Inflammatory macrophage treated with lipopolysaccharide for 1 hour (primary cell): ENCODE data around the gene HOXB9.

Experiments used
- DNase-seq, 2 donors: peaks; one replicate each; pipeline ENCODE4 v3.0.0-alpha.2; 2020 to 2022

Gene HOXB9

DNA sequence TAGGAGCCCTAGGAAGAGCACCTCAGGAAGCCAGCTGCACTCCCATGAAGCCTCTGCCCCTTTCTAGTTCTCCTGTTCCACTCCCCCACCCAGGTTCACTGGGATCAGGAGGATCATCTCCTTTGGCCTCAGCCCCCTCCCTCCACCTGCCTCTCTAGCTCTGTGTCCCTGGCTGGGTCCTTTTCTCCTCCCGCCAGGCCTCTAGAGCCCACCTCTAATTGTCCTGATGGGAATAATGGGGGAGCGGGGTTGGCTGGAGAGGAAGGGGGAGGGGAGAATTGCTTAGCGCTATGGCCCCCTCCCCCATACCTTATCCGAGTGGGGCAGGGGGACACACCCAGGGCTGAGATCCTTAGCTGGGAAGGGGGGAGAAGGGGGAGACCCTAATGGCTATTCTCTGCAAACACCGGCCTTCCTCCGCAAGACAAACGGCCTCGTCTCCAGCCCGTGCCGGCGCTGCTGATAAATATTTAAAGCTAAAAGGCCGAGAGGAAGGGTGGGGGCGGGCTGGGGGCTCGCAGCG lies 16.3 kb downstream of the HOXB9 start:
- DNase-seq, result no peak

DNA sequence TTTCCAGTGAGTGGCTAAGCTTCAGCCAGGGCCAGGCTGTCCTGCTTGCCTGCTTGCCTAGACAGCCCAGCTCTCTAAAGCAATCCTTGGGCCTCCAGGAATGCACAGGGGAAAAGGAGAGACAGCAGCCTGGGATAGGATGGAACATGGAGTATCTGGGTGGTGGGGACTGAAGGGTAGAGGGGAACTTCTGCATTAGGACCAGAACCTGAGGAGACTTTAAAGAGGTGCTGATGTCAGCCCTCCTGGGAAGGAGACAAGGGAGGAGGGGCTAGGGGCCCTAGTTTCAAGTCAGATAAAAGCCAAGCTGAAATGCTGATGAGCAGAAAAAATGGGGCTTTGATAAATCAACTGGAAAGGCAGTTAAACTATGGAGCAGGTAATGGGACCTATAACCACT lies 17.1 kb downstream of the HOXB9 start:
- DNase-seq, result no peak

DNA sequence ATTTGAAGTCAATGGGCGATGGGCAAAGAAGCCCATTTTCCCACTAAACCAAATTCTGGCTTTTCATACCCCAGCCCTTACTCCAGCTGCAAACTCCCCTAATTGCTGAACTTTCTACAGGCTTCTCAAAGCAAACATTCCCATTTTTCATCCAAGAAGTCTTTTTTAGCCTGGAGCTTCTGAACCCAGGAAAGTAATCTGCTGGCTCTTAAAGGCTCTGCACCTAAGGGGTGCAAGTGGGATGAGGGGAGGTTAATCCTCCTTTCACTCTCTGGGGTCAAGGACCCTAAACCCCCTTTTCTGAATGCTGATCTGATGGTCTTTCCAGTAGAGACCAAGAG lies 17.7 kb downstream of the HOXB9 start:
- no peak for DNase-seq

DNA sequence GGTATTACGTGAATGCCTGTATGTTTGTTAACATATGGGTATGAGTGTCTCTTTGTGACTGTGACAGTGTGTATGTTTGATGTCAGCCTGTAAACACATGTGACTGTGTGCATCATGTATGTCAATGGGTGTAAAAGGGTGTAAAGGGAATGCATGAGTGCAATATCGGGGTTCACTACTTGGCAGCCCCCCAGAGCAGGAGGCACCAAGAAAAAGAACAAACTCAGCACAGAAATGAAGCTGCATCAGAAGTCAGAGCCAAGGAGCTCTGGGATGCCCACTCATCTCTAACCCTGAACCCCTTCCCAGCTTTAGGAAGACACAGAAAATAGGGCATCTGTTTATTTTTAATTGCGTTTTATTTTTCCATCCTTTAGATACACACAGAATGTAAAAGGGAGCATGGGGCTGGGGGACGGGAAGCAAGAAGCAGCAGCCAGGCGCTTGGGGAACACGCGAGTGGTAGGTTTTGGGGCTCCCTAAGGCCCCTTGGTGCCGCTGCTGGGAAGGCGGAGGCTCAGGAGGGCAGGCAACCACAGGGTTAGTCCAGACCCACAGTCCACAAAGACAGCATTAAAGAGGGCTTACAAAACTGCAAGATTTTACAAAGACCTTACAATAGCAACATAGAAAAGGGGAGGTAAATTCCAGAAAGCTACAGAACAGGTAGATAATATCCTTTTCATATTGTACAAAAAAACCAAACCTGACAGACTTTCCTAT lies 19.1 kb downstream of the HOXB9 start:
- no peak for DNase-seq

DNA sequence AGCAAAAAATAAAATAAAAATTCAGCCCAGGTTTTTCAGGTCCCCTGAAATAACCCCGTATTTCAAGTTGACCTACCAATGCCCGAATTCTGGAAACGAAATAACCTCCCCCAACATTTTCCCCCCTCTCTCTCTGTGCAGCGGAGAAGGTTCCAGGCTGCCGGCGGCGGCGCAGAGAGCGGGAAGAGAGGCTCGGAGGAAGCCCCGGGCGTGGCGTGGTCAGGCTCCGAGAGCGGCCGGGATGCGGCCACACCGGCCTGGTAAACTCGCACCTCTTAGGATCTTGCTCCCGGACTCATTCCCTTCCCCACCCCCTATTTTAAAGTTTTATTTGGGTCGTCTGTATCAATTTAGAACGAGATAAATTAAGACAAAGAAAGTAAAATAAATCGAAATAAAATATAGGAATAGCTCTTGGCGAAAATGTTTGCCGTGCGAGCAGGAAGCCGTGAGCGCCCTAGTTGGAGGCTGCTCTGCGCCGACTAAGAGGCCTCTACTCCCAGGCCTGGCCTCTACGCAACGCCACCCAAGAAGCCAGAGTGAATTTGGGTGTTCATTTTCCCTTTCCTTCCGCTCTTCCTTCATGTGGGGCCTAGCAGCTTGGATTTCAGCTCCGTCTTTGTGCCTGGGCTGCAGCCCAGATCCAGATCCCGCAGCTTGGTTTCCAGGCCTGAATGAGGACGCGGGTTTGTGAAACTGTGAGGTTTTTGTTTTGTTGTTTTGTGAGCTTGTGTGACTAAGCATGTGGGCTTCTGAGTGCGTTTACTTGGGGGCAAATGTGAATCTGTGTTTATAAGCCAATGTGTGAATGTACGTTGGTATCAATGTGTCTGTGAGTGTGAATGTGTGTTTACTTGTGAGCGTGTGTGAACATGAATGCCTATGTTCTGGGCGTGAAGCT lies 19.9 kb downstream of the HOXB9 start:
- DNase-seq, result no peak

DNA sequence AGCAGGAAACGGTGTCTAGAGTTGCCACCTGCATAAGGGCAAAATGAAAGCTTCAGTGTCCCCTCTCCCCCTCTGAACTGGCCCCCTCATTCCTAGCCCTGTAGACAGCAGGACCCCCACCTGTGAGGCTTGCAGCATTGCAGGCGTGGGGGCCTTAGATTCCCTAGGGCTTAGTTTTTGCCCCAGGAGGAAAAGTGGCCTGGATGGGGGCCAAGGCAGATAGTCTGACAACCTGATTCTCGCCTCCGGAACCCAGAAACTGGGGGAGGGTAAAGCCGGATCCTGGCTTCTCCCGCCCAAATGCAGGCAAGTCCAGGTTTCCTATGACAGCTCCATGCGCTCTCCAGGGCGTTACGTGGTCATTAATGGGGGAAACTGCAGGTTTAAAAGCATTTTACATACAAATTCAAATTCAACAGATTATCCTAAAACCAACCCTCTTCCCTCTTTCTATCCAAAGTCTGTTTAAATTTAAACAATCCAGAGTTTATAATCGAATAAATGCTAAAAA lies 20.7 kb downstream of the HOXB9 start:
- DNase-seq, result no peak

DNA sequence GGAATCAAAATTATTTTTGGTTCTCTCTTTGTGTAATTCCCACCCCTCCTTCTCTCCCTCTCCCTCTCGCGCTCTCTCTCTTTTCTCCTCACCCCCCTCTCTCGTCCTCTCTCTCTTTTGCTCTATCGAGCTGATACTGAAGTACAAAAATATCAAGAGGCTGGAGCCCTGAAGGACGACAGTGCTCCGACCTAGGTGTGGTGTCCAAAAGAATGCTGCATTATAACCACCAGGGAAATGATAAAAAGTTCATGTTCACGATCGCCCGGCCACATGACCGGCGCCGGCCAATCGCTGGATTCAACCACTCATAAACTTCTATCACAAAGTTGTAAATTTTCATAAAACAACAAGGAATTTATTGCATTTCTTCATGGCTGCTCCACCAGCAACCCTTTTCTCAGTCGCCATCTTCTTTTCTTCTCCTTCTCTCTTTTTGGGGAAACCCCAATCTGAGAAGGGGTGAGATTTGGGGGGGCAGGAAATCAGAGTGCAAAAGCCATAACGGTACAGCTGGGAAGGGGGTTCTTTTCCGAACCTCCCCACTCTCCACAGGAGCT lies 21.3 kb downstream of the HOXB9 start, which contains the start of gene HOXB6:
Gene HOXB6, minus strand, starts transcription at position 217 of the 560 bp plus-strand sequence. CDS start 6,836 bp downstream, outside the sequence.
- no peak for DNase-seq

DNA sequence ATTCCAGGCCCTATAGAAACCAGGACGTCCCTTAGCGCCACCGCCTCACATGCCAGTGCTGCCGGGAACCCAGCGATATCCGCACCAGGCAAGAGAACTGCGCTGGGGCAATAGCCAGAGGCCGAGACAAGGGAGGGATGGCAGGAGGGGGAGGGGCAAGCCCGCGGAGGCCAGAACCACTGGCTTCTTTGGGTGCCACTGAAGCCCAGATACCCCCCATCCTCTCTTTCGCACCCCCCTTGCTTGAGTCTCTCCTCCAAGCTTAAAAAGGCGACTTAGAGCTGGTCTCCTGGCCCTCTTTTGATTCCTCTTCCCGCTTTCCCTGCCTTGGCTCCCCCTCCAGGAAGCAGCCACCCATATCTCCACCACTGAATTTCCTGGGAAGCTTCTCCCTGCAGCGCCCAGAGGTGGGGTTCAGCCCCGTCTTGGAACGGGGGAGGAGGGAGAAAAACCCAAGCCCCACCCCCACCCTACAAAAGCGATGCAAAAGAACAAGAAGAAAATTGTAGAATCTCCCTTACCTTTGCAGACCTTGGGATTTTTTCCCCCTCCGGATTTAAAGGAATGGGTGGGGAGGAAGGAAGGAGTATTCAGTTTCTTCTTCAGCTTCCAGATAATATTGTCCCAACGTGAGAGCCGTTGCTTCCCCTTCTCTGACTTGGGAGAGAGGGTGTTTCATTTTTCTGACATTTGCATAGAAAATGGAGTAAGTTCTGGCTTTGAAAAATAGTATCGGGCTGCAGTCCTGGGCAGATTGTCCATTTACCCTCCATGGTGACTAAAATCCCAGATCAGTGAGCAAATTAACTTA lies 22.0 kb downstream of the HOXB9 start:
- DNase-seq, result no peak

DNA sequence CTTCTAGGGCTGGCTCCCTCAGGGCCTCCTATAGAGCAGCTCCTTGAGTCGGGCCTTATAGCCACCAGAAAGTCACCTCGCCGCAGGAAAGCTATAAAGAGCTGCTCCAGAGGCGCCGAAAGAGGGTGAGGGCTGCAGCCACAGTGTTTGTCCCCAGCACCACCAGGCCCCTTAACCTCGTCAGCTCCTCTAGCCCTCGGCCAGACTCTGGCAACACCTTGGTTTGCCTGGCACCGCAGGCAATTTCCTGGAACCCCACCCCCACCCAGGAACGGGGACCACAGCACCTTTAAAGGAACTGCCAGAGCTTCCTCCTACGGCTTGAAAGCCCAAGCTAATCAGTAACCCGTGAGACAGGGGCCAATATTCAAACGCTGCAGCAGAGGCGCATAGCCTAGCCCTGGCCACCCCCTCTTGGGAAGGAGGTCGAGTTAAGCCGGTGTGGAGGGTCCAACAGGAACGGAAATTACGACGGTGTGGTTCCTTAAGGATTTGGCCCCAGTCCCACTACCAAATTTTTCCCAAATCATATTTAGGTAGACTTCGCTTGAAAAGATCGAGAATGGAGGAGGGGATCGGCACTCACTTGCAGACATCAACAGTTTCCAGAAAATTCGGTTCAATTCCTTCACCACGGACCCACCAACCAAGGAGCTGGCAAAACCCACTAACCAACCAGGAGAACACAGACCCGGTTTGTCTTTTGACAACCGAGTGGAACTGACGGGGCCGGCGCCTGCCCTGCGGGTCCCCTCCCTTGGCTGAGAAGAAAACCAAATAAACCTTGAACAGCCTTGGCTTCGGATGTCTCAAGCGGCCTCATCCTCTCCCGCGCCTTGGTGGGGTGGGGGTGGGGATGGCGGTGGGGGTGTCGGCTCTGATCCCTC lies 24.4 kb downstream of the HOXB9 start:
- no peak for DNase-seq

DNA sequence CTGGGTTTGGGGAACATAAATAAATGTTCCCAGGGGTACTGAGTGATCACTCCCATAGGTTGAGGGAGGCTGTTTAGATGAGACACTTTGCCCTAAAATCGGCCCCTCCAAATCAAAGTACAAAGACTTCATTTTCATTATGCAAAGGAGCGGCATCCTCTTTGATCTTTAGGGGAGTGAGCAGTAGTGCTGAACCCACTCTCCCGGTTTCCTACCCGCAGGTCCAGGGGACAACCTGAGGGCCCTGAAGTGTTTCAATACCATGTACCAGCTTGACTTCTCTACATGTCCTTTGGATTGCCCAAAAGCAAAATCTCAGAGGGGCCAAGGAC lies 25.0 kb downstream of the HOXB9 start:
- no peak for DNase-seq

DNA sequence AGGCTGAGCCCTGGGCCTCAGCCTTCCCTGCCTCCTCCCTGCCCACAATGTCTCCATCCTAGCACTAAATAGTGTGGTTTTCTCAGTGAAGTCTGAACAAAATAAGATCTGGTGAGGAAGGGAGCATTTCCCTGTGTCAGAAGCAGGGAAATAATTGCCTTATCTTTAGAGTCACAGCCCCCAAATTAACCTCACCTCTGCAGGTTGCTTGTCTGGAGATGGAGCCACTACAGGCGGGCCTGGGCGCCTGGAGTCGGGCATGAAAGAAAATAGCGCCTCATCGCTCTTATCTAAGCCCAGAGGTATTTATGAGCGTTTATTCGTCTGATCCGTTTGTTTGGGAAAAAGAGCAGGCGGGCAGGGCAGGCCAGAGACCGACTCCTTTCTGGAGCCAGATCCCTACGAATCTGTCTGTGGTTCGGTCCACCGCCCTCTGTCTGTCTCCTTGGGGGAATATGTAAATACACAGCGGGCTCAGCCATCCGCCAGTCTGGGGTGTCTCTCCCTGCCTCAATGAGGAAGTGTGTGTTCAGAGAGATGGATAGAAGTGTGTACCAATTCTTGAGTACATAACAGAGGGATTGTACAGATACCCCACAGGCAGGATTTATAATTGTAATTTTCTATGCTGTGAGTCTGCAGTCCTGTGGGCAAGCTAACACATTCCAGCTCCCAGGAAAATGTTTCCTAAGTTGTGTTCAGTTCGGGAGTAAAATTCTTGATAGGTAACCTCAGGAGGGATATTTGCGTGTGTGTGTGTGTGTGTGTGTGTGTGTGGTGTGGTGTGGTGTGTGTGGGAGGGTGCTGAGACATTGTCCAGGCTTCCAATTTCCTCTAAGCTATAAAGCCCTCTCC lies 25.7 kb downstream of the HOXB9 start:
- DNase-seq, result no peak

DNA sequence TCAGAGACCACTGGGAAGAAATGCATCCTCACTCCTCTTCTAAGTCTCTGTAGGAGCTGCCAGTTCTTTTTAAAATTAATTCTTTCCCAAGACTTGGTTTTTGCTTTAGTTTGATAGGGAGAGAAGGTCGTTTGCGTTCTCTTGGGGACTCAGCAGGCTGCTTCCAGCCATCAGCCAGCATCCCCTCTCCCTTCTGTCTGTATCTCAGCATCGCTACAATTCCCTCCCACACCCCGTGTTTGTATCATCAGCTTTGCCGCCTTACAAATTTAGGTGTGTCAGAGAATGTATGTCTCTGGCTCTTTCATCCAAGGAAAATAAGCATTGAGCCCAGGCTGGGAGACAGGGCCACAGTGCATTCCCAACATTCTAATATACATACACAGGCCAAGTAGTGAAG lies 26.8 kb downstream of the HOXB9 start:
- DNase-seq, result no peak

DNA sequence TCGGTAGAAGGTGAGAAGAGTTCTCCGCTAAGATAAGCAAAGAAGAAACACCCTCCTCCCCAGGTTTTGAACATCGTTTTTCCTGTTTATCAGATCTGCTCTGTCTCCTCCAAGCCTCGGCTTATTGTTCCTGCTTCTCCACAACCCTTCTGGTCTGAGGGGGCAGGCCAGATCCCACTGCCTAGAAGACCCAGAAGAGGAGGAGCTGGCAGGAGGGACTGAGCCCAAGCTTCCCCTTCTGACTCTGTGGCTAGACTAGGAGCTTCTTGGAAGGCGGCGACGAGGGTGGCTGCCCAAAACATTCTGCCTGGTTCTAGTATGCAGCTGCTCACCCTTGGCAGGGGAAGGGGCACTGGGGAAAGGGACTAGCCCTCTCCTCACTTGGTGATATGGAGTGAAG lies 27.4 kb downstream of the HOXB9 start:
- no peak for DNase-seq

DNA sequence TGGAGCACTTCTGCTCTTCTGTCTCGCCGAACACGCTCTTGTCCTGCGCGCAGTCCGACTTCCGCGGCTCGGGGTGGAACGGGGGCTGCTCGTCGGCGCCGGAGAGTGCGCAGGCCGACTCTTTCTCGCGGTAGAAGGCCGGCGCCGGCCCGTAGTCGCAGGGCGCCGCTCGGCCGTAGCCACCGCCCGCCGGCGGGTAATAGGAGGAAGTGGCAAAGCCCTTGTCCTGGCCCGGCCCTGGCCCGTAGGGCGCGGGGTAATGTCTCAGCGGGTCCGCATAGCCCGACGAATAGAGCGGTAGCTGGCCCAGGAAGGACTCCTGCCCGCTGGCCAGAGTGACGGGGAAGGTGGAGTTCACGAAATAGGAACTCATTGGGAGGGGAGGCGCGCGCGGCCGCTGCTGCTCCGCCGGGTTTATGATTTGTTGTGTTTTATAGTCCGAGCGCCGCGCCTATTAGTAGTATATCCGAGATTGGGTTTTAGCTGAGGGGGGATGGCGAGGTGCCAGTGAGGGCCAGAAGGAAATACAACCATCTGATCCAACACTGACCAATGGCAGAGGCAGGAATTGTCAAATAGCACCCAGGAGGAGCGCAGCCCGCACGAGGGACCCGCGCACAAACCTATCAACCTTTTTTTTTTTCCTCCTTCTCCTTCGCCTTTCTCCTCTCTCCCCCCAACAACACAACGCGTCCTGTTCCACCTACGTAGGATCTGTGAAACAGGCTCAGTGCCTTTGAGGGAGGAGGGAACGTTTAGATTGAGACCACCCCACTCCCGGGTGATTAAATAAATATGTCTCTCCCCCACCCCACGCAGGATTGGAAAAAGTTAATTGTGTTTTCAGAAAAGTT lies 28.2 kb downstream of the HOXB9 start:
- peak; percentile 30 to 38 for DNase-seq

DNA sequence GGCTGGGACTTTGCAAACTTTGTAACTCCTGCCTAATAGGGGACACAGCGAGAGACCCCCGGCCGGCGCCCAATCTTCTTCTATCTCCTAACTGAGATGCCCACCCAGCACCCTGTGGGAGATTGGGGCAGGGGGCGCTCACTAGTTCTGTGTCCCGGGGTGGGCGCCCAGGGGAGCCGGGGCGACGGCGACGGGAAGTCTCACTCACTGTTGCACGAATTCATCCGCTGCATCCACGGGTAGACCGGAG lies 28.7 kb downstream of the HOXB9 start:
- DNase-seq, result no peak

DNA sequence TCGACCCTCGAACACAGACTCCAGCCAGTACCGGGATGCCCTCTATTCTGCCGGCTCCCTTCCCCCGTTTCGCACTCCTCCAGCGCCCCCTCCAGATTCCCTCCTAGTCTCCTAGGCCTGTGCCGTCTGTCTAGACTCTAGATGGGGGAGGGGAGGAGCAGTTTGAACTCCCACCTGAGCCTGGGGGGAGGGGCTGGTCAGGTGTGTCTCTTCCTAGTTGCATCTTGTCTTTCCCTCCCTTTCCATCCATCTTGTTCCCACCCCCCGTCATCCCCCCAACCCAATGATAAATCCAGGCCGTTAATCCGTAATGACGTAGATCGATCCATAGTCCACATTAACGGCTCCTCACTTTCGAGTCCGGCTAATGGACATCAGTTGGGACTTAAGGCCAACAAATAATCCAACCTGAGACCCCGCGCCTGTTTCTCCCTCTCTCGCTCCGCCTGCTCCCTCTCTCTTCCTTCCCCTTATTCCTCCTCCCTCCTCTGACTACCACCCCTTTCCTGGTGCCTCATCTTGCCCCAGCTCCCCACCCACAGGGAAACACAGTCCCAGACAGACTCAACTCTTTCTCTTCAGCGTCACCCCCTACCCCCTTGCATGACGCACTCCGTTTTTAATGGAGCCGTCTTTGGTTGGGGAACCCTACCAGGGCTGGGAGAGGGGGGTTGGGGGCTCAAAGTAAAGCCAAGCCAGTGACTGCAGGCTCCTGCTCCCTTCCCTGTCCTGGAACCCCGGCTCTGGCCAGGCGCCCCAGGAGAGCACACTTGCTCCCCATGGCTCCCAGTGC lies 29.2 kb downstream of the HOXB9 start:
- no peak for DNase-seq

DNA sequence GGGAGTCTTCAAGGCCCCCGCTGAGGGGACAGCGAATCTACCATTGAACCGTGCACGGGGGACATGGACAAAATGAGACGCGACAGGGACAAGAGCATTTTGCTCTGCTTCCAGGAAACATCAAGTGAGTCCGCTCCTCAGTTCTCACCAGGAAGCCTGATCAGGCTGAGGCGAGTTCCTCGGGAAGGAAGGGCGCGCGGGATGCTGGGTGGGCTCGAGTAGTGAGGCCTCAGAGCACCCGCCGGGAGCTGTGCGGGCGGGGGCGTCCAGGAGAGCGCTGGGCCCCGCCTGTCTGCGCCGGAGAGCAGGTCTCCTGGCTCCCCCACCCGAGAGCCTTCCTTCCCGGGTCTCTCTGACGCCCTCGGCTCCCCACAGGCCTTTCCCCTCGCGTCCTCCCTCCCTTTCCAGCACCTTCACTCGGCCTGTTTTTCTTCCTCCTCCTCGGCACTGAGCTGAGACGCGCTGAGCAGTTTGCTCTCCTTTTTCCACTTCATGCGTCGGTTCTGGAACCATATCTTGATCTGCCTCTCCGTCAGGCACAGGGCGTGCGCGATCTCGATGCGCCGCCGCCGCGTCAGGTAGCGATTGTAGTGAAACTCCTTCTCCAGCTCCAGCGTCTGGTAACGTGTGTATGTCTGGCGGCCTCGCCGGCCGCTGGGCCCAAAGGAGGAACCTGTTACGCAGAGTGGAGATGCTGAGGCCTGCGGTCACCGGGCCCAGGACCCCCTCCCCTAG lies 30.0 kb downstream of the HOXB9 start:
- no peak for DNase-seq

DNA sequence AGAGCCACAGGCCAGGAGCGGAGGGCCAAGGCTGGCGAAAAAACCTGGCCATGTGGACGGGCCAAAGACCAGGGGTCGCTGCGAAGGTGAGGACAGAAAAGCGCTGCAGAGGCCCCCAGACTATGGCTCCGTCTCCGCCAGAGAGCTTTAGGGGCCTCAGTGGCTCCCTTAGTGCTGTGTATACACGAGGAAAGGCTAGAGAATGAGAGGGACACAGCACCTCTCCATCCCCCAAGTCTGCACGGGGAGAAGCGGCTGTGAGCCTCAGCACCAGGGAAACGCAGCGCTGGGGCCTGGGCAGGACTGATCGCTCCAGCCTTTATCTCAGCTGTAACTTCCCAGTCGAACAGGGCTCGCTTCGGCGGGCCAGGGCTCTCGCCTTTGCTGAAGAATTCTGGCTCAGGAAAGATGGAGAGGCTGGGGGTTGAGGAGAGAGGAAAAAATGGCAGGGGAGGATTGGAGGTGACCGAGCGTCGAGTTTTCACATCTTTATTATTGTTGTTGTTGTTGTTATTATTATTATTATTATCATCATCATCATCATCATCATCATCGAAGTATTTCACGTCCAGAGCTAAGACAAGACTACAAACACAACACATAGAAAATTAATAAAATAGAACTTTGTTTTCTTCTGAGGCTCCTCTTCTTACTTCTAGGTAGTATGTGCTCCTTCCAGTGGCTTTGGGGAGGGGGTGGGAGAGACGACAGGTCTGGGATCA lies 30.7 kb downstream of the HOXB9 start:
- DNase-seq, result no peak
